HG02571 (cell line): ENCODE data around the gene UBASH3A.

Experiments used
- ATAC-seq: cut with Tn5 transposase; IDR thresholded peaks from one replicate; pipeline ENCODE4 v1.9.1; 2021; ENCODE audit warnings: mild to moderate bottlenecking, moderate library complexity; ENCODE audit not compliant: unreplicated experiment

UBASH3A gene

GRCh38 chr21:42403611-42404231 lies at the start of gene UBASH3A:
TSS of gene UBASH3A (plus strand) at chr21:42403902. CDS start at chr21:42403946, 44 bp downstream.
- no peak for ATAC-seq

DNA sequence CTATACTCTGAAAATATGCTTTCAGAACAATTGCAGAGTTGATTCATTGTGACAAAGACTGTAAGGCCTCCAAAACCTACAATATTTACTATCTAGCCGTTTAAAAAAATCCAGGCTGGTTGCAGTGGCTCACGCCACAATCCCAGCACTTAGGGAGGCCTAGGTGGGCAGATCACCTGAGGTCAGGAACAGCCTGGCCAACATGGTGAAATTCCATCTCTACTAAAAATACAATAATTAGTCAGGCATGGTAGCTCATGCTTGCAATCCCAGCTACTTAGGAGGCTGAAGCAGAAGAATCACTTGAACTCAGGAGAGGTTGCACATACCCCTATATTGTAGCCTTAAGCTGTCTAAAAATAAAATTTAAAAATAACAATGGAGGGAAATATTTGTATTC lies 47.7 kb upstream of the UBASH3A start:
- ATAC-seq, result no peak

- ATAC-seq, result no peak
Observed at GRCh38 chr21:42356650-42357049, 47.1 kb upstream of the UBASH3A start.

DNA sequence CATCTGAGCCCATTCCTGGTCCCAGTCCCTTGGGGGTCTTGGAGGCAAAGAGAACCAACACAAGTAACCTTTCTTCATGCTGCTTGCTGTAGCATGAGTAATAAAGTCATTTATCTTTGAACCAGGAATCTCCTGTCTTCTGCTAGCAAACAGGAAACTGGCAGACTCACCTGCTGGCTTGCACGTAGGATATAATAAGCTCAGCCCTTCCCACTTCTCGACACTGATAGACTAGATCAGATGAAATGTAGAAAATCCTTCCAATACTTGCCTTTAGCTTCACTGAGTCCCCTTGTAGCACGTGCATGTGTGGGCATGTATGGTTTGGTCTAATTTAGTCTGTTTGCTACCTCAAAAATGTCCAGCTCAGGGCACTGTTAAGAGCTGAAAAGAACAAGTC lies 46.4 kb upstream of the UBASH3A start:
- no peak for ATAC-seq

DNA sequence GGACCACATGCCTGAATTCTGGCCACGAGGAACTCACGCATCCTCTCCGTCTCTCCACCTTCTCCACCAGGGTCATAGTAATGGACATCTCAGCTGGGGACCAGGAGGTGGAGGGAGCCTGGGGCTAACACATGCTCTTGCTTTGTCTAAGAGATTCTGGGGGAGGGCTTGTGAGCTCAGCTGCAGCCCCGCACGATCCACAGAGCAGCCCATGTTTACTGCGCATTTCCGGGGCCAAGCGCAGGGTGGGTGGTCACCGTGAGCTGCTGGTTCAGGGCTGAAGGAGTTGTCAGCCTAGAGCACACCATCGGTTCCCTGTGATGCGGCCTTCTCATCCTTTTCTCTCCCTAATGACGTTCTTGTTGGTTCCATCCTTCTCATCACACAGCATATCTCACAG lies 45.4 kb upstream of the UBASH3A start:
- ATAC-seq, result no peak

GRCh38 chr21:42358937-42359336 lies 44.8 kb upstream of the UBASH3A start:
- ATAC-seq, result no peak

GRCh38 chr21:42360317-42360716 lies 43.4 kb upstream of the UBASH3A start:
- no peak for ATAC-seq

- ATAC-seq, result no peak
Observed at GRCh38 chr21:42361286-42361685, 42.4 kb upstream of the UBASH3A start.

DNA sequence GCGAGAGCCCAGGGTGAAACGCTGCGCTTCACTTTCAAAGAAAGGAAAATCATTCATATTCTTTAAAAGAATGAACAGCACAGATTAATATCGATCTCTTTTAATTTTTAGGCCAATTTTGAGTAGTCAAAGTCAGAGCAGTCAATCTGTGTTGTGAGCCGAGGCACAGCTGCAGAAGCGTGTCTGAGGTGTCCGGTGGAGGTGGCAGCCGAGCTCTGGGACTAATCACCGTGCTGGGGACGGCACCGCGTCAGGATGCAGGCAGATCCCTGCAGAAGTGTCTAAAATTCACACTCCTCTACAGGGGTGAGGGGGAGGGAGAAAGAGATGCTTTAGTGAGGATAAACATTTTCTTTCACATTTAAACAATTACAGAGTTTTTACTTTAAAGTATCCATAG lies 41.5 kb upstream of the UBASH3A start:
- ATAC-seq, result no peak

DNA sequence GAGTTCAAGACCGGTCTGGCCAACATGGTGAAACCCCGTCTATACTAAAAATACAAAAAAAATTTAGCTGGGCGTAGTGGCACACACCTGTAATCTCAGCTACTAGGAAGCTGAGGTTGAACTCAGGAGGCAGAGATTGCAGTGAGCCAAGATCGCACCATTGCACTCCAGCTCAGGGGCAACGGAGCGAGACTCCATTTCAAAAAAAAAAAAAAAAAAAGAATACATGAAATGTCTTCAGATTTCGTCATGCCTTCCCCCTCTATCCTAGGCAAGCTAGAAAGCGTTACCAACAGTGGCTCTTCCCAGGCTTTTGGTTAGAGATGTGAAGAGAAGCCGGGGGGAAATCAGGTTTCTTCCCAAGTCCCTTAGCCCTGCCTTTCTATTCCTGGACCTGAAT lies 41.0 kb upstream of the UBASH3A start:
- ATAC-seq, result no peak

DNA sequence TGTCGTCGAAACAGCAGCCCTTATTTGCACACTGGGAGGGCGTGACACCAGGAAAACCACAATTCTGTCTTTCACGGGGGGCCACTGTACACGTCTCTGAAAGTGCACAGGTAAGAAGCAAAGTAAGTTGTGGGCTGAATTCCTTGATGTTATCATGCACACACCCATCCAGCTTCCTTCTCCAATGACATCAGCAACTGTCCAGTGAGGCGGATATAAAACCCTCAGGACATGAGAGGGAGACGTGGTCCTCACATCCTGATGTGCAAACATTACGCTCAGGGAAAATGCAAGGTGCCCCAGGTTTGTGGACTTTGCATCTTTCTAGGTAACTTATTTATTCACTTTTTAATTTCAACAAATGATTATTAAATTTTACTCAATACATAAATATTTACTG lies 40.4 kb upstream of the UBASH3A start:
- no peak for ATAC-seq

GRCh38 chr21:42364304-42364865 lies 39.3 kb upstream of the UBASH3A start:
- ATAC-seq, result no peak

- ATAC-seq, result no peak
Observed at GRCh38 chr21:42365770-42366169, 37.9 kb upstream of the UBASH3A start.

DNA sequence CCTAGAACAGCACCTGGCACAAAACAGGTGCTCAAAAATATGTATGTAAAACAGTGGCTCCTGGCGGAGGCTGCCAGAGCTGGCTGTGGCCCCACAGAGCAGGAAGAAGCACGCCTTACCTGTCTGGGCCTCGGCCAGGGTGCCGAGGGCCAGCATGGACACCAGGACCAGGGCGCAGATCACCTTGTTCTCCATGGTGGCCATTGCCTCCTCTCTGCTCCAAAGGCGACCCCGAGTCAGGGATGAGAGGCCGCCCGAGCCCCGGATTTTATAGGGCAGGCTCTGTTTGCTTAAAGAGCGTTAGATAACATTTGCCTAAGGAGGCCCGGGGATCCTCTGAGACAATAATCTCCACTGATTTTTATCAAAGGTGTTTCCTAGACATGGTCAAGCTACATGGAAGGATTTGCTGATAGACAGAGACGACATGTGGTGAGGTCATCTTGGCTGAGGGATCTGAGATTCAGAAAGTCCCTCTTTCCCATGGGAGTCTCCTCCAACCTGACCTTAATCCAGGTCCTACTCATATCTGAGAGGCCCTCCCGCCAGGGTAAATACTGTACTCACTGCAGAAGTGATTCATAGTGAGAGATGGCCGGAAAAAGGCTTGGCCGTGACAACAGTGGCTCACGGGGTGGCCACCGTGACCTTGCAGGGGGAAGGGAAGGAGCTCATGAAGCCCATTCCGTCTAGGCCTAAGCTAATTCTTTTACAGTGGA lies 37.3 kb upstream of the UBASH3A start, which contains the start of gene TFF1:
Gene TFF1 (minus strand): TSS at position 244 of the 719 bp plus-strand sequence. CDS start 40 bp downstream, at position 204.
- ATAC-seq, result no peak

DNA sequence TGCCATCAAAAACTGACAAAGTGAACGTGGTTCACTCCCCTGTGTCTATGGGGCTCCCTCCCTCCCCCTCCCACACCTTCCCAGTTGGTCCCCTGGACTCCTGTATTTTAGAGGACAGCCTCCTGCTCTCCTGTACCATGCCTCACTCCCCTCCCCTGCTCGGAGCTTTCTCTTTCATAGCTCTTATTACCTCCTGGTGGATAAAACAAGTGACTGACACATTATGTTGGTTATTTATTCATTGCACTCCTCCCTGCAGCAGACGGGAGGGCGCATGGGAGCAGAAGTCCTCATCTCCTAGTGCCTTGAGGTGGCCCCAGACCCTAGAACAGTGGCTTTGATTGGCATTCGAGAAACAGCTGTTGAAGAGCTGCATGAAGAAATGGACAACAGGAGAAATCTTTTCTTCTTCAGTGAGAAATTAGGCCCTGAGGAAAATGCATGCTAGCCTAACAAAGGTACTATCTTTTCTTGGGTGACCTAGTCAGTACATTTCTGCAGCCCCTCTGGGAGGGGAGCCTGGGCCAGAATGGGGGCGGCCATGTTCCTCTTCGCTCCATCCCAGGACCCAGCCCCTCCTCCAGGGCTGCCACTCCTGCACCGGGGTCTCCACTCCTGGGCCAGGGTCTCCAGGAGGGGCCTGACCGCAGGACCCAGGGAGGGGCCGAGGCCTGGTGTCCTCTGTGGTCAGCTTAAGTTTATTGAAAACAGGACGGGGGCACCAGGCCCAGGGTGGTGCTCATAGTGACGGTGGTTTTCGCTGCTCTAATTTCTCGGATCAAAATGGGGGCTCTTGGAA lies 36.1 kb upstream of the UBASH3A start:
- no peak for ATAC-seq

GRCh38 chr21:42369821-42370220 lies 33.9 kb upstream of the UBASH3A start:
- no peak for ATAC-seq

GRCh38 chr21:42370894-42371654 lies 32.6 kb upstream of the UBASH3A start:
- no peak for ATAC-seq

DNA sequence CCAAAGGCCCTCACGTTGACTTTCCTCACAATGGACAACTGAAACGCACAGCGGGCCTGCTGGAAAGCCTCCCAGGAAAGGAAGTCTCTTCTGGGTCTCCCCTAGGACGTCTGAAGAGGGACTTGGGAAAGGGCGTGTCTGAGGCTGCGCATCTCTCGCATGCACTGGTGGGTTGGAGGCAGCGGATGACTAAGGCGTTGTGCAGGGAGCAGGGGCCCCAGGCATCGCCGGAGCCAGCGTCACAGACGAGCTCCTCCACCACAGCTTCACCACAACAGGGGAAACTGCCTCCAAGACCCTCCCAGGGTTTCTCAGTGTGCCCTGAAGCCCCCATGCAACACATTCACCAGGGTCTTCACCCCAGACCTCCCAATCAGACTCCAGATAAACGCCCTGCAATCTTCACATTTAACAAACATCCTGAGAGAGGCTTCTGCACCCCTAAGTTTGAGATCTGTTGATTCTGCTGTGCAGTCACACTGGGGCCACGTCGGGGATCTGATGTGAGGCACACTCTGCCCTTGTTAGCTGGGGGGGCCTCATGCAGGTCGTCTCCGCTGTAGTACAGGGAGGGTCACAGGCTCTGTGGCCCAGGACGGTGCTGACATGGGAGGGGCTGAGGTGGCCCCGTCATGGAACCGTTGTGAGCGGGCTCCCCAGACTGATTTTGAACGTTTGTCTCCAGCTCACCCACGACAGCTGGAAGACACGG lies 30.4 kb upstream of the UBASH3A start:
- no peak for ATAC-seq

DNA sequence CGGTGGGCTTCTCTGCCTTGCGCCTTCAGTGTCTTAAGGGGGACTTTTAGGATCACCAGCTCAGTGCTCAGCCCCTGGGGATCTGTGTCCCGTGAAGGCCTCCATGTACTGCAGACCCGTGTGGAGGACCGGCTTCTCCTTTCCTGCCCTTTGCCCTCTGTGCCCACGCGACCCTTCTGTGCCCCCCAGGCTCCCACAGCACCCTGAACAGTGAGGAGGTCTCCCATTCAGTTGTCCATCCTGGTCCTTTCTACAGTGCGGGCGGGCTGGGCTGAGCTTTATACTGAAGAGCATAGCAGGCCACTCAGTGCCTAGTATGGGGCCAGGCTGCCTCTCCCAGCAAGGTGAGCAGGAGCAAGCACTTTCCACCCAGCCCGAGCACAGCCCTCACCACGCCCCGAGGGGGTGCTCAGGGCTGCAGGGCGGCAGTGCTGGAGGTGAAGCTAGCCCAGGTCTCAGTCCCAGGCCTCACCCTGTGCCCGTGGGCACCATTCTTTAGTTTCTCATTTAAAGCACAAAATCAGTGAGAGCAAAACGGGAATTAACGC lies 29.7 kb upstream of the UBASH3A start:
- ATAC-seq, result no peak

DNA sequence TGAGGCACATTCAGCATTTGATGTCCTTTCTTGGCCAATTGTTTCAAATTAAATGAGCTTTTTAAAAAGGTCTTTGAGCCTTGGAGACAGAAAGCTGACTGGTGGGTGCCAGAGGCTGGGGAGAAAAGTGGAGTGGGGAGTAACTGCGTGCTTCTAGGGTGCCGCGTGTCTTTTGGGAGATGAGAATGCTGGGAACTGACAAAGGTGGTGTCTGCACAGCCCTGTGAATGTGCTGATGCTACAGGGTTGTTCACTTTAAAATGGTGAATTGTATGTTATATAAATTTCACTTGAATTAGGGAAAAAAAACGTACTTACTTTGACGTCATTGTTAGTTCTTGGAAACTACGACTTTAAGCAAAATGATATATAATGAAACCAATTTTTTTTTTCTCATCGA lies 29.2 kb upstream of the UBASH3A start:
- ATAC-seq, result no peak
